Adrenal gland (tissue), 5 donors: ENCODE data around the gene HIBADH.

Source experiments
- POLR2A ChIP-seq, 2 donors: fragments of 450-650 bp; IDR thresholded peaks; one replicate each; pipeline ENCODE4 v1.6.1; 2017; ENCODE audit warnings: antibody characterized with exemption in 2 of 2, mild to moderate bottlenecking in 2 of 2, moderate library complexity in 1 of 2
- TF ChIP-seq, protein P1 (sequence below), 6 experiments: fragments of 450-650 bp in 4 of 6; fragments of 200-600 bp in 2 of 6; sonication (generic) in 1 of 6; IDR thresholded peaks; 1 replicate in 5 of 6; 2 replicates in 1 of 6; pipeline versions ENCODE4 v1.5.1 to v1.8.0; 2016 to 2021; ENCODE audit warnings: antibody characterized with exemption in 6 of 6, mild to moderate bottlenecking in 2 of 6, moderate library complexity in 1 of 6
- donor health status: DM: no; HTN: no; CAD: no.

GRCh38 chr7:27605689-27606269, 56.9 kb downstream of the HIBADH start:
- TF ChIP-seq, protein P1, sequence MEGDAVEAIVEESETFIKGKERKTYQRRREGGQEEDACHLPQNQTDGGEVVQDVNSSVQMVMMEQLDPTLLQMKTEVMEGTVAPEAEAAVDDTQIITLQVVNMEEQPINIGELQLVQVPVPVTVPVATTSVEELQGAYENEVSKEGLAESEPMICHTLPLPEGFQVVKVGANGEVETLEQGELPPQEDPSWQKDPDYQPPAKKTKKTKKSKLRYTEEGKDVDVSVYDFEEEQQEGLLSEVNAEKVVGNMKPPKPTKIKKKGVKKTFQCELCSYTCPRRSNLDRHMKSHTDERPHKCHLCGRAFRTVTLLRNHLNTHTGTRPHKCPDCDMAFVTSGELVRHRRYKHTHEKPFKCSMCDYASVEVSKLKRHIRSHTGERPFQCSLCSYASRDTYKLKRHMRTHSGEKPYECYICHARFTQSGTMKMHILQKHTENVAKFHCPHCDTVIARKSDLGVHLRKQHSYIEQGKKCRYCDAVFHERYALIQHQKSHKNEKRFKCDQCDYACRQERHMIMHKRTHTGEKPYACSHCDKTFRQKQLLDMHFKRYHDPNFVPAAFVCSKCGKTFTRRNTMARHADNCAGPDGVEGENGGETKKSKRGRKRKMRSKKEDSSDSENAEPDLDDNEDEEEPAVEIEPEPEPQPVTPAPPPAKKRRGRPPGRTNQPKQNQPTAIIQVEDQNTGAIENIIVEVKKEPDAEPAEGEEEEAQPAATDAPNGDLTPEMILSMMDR (IDR thresholded peaks at IDR 0.05), result peak; percentile 16 to 59 (median 32)
- no peak for TF ChIP-seq POLR2A (IDR thresholded peaks at IDR 0.05)
